Fibroblast of the conjunctiva (primary cell): Measurements from ENCODE around the gene DGUOK.

Experiments used
- DNase-seq: peaks from one replicate; pipeline ENCODE4 v3.0.0-alpha.2; 2010; ENCODE audit warnings: low read depth

The DGUOK gene

DNA sequence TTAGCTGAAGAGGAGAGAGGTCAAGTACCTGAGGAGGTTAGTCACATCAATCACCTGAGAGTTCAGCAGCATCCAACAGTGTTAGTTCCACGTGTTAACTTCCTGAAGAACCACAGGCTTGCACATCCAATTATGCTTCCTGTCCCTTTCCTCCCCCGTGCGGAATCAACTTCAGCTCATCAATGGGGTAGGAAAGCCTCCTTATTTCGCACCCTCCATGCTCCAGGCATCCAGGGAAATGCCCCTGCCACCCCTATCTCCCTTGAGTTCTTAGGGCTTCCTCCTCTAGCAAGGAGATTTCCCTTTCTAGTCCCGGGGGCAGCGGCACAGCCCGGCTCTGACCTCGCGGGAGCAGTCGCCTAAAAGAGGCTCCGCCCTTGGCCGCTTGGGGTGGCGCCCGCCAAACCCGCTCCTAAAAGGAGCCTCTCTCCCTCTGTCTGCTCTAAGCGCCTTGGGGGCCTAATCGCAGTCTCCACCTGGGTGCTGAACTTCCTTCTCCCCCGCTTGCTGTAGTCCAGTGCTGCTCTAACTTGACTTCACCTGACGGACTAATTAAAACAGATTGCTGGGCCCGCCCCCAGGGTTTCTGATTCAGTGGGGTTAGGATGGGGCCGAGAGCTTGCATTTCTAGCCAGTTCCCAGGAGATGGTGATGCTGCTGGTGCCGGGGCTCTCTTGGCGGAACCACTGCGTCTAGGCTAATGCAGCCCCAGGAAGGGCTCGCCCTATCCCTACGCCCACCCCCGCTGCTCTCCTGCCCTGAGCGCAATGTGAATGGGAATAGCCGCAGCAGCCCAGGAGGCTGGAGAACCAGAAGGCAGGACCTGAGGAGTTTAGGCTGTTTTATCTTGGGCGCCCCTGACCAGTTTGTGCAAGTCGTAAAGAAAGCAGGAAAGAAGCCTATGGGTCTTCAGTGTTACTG lies 54.7 kb downstream of the DGUOK start:
- no peak for DNase-seq

DNA sequence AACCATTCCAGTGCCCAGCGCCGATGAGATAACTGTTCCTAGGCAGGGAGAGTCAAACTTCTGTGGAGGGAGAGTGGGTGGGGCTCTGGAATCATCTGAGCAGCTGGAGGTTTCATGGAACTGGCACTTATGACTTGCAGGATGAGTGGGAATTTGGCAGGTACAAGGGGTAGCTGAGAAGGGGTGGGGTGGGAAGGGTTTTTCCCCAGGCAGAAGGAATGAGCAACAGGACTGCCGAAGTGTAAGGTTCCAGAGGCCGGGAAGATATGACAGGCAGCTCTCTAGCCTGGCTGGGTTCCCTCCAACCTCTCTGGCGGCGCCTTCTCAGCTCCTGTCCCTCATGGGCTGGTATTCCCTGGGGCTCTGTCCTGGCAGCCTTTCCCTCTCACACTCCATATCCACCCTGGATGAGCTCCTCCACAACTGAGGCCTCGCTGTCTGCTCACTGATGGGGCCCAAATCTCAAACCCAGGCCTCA lies 55.5 kb downstream of the DGUOK start:
- DNase-seq: no peak

DNA sequence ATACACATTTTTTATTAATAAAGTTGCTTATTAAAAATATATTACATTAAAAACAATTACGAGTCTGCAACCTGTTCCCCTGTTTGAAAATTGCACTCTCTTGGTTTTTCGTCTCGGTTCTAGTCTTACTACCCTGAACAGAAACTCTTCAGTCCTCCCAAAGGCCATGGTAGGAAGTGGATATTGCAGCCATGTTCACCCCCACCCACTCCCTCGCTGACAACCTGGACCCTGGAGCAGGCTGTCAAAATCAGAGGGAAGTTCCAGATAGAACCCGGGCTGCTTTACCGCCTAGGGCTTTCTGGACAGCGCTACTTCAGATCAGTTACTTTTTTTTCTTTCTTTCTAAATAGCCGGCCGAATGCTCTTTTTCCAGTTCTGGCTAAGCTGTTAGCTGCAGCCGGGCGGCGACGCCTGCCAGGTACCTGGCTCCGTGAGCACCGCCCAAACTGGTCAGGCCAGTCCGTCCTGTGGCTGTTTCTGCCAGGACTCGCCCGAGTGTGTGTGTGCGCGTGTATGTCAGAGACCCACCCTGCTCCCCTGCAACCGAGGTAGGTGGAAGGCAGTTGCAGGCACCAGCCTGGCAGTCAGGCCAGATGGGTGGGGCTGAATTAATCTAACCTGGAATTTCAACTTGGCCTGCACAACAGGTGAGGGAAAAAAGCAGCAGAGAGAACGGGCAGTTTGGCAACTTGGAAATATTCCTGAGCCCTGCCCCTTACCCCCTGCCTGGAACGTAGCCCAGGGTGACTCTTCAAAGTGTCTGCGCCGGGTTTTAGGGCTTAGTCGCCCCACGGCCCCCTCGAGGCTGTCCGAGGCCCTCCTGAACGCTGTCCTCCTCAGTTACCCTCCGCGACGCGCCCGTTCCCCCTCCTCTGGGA lies 56.9 kb downstream of the DGUOK start:
- no peak for DNase-seq

DNA sequence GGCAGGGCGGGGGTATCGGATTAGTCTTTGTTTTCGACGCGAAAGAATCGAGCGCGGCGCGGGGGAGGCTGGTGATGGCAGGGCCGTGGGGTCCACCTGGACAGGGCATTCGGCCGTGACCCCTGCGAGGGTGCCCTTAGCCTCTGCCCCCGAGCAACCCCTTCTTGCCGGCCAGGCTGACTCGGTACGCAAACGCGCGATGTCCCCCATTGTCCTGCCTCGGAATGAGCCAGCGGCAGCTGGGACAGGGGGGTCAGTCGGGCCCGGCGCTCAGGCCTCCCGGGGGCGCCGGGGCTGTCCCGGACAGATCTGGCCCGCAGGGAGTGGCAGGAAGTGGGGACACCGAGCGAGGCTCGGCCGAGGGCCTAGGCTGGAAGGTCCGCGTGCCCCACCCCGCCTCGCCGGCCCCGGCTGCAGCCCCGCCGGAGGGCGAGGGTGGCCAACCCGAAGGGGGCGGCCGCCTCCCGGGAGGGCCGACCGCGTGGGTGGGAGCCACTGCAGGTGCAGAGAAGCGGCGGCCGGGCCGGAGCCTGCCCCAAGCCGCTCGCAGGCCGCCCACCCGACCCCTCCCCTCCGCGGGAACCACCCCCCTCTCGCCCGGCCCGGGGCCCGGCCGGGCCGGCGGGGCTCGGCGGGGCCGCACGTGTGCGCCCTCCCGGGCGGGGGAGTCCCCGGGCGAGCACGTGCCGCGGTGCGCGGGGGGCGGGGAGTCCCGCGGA lies 57.7 kb downstream of the DGUOK start, which contains the start of gene TET3:
Gene TET3, plus strand, starts transcription at position 708 of the 719 bp plus-strand sequence. CDS start 1,494 bp downstream, outside the sequence.
- DNase-seq: no peak

DNA sequence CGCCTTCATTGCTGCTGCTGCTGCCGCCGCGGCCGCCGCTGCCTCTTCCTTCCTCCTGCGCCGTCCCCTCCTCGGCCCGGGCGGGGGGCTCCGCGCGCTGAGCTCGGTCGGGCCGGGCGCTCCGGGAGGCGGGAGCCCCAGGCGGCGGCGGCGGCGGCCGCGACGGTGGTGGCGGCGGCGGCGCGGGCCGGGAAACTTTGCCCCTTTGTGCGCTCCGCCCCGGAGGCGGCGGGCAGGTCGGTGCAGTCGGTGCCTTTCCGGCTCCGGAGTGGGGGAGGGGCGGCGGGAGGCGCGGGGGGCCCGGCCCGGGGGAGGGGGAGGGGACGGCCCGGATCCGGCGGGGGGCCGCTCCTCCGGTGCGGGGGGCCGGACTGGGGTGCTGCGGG lies 58.2 kb downstream of the DGUOK start:
- DNase-seq: no peak

DNA sequence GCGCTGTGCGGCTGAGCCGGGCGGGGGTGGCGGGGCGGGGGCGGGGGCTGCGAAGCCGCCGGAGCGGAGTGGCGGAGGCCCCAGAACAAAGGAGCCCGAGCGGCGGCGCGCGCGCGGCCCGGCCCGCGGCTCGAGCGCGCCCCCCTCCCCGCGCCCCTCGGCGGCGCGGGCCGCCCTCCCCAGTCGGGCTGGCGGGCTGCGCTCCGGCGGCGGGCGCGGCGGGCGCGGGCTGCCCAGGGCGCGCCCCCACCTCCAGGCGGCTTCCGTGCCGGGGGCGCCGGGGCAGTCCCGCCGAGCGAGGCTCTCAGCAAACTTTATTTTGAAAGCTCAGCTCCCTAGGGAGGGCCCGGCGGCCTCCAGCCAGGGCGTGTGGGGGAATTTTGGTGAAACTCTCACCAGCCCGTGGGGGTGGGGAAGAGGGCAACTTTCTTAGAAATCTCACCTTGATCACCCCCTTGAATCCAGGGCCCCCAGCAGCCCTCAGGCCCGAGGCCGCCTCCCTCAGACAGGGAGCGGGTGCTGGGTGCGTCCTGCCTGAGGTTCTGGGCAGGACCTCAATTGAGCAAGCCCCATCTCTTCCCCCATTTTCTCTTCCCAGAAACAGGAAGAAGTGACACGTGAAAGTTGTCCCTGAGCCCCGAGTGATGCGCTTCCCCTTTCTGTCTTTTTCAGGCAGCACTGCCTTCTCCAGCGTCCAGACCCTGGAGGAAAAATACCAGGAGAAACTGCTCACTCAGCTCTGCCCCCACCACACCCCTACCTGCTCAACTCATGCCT lies 58.8 kb downstream of the DGUOK start:
- no peak for DNase-seq

DNA sequence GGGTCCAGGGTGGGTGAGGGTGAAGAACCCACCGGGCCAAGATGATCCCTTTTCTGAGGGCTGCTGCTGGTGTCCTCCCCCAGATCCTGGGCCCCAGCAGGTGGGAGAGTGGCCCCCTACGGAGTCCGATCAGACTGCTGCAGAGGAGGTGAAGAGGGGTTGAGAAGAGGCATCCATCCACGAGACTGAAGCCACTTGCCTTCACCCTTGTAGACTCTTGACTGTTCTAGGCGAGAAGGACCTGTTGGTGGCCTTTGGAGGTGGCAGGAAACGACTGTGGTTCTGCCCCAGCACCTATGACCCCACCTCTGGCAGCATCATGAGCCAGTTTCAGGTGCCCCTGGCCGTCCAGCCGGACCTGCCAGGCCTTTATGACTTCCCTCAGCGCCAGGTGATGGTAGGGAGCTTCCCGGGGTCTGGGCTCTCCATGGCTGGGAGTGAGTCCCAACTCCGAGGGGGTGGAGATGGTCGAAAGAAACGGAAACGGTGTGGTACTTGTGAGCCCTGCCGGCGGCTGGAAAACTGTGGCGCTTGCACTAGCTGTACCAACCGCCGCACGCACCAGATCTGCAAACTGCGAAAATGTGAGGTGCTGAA lies 59.5 kb downstream of the DGUOK start:
- no peak for DNase-seq

DNA sequence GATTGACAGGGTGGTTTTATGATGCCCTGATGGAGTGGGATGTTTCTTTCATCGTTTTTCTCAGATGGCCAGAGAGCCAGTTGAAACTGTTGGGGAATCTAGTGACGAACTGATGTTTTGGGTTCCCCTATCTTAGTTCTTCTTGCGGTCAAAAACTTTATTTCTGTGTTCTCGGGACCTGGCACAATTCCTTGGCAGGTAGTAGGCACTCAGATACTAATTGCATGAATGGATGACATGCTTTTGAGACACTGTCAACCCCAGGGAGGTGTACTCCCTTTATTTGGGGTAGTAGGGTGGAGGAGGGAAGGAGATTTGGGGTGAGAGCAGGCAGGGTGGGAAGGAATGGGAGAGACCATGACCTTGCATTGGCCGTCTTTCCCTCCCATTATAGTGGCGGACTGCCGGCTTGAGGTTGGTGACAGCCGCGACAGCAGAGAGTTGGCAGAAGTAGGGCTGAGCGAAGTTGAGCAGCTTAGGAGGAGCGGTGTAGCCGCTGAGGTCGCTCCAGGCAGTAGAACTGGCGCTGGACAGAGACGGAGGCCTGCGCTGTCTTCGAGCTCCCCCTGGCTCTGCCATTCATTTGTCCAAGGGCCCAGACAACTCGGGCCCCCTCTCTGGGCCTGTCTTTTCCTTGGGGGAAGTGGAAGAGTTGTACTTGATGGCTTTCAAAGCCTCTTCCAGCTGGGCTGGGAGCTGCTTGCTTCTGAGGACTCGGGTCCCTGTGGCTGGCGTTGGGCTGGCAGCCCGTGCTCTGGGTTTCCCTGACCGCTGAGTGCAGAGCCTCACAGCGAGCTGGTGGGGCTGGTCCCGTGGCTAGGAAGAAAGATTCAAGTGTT lies 60.6 kb downstream of the DGUOK start:
- no peak for DNase-seq

DNA sequence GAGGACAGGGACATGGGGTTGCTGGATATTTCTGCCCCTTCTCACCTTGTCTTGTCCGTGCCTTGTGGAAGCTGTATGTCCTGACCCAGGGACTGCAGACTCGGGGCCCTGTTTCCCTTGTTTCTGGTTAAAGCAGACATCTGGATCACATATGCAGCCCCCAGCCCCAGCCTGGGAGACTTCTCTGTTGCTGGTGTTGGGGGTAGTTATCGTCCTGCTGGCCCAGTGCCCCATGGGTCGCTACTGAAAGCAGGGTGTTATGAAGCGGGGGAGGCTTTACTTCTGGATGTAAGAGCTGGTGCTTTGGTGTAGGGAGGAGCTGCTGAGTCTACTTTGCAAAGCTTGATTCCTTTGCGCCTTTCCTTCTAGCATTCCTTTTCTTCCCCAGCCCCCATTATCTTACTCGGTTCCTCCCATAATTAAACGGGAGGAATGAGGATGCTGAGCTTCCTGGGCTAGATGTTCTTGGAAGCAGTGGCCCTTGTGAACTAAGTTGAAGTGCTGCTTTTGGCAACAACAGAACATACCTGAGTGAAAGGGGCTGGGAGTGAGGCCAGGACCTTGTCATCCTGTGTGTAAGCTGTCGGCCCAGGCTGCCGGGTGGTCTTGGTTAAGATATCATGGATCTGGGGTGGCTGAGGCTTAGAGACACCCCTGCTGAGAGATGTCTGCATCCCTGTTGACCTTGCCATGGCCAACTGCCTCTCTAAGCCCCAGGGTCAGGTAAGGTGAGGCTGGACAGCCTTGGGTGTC lies 61.4 kb downstream of the DGUOK start:
- DNase-seq: no peak

DNA sequence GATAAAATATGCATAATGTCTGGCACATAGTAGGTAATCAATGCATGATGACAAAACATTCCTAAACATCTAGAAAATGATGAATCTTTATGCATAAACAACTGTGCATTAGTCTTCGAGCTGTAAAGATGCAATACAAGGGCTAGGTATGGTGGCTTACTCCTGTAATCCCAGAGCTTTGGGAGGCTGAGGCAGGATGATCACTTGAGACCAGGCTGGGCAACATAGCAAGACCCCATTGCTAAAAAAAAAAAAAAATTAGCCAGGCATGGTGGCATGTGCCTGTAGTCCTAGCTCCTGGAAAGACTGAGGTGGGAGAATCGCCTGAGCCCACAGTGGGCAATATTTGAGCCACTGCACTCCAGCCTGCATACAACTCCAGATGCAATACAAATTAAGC lies 63.3 kb downstream of the DGUOK start:
- DNase-seq: no peak

DNA sequence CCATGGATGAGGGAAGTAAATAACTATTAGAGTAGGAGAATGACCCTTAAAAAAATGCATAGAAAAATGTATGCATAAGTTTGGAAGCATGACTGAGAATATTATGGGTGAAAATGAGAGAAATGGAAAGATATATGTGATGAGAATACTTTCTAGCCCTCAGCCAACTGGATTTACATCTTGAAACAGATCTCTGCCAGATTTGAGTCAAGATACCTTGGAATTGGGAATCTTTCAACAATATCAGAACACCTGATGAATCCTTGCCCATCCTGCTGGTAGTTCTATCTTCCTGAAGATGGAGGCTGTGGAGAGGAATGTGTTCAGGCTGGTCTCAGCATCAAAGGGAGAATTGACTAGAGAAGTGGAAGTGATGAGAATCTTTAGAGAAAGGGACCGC lies 63.9 kb downstream of the DGUOK start:
- no peak for DNase-seq

DNA sequence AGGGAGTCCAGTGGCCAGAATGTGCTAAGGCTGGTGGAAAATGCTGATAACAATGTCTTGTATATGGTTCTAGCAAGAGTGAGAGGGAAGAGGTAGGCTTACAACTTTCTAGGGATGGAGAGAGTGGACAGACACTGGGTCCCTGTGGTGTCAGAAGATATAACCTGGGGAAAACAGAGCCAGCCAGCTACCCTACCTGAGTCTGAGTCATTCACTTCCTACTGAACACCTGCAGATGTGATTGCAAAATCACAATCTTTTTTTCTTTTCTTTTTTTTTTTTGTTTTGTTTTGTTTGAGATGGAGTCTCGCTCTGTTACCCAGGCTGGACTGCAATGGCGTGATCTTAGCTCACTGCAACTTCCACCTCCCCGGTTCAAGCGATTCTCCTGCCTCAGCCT lies 65.4 kb downstream of the DGUOK start:
- DNase-seq: no peak

DNA sequence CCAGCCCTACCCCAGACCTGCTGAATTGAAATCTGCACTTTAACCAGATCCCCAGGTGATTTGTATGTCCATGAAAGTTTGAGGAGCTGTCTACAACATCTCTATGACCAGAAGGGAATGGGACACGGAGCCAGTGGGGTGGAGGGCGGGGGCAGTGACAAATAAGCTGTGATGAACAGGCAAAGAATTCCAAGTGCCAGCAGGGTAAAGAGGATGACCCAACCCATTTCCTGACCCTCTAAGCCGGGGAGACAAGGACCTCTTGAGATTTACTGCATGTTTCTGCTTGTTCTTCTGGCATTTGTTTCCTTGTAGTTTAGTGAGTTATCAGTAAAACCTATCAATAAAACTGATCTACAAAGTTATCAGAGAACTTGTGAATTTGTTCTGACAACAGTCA lies 66.7 kb downstream of the DGUOK start:
- no peak for DNase-seq

DNA sequence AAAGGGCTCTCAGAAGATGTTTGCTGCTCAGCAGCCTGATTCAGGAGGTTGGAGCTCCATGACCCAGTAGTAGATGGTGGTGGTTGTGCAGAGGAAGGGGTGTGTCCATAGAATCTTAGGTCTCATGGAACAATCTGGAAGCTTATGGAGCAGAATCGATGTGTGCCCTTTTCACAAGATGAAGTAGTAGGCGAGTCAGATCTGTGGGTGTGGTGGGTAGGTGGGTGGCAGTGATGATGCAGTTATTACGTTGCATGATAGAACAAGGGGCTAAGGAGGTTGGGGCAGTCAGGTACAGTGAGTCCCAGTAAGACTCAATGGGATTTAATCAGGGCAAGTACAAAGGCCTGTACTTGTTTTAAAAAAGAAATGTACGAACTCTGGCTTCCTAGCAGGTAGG lies 67.1 kb downstream of the DGUOK start:
- DNase-seq: no peak

DNA sequence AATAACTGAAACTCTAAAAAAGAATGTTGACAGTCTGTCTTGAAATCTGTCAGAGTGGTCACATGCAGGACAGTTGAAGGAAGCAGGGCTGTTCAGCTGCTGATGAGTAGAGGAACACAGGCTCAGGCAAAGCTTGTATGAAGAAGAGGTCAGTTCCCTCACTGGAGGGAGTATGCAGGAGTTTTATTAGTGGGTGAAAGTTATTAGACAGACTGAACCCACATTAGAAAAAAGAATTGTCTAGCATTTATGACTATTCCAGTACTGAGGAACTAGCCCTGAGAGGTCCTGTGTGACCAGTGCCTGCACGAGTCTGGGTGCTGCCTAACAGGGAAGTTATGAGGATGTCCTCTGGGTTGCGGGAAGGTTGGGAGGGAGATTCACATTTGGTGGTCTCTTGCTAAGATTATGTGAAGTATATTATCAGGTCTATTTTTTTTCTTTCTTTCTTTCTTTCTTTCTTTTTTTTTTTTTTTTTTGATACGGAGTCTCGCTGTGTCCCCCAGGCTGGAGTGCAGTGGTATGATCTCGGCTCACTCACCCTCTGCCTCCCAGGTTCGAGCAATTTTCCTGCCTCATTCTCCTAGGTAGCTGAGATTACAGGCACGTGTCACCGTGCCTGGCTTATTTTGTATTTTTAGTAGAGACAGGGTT lies 67.6 kb downstream of the DGUOK start:
- DNase-seq: no peak

DNA sequence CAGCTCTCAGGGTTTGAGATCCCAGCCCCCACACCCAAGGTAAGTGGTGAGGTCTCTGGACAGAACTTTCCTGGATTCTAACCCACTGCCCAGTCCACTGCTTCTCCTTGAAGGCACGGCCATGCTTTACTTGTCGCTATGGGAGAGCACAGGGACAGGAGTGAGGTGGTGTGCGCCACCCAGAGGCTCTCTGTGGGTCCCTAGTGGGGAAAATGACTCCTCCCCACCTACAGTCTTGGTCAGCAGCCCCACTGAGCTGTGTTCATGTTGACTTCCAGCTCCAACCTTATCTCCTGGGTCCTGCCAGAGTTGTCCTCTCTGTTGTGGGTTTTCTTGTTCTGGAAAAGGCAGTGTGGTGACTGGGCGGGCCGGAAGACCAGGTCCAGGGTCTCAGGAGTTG lies 69.1 kb downstream of the DGUOK start:
- DNase-seq: no peak

DNA sequence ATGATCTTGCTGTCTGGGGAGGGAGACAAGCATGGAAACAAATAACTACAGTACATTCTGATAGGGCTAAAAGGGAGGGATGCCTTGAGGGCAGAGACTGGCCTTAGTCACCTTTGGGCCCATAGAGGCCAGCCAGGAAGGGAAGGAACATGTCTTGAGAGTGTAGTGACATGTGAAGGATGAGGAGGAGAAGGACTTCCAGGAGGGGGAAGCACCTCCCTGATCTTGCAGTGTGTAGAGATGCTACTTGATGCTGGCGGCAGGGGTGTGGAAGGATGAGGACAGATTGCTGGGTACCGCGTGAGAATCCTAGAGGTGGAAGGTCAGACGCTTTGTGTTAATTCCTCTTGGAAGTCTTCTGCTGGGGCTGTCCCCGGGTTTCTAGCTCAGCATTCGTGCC lies 71.1 kb downstream of the DGUOK start:
- no peak for DNase-seq

DNA sequence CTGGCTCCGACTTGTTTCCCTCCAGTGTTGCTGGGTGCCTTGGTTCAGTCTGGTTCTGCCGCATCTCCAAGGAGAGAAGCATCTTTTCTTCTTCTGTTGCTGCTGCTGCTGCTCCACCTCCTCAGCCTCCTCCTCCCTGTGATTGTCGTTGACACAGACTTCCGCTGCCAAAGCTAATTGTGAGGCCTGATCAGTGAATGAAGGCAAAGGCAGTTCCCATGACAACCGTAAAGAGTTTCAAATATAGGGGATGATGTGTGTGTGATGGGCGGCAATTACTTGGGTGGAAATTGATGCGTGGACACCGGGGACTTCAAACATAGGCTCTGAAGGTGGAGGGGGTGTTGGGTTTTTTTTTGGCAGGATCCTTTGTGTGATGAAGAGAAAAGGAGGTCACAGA lies 71.8 kb downstream of the DGUOK start:
- no peak for DNase-seq

DNA sequence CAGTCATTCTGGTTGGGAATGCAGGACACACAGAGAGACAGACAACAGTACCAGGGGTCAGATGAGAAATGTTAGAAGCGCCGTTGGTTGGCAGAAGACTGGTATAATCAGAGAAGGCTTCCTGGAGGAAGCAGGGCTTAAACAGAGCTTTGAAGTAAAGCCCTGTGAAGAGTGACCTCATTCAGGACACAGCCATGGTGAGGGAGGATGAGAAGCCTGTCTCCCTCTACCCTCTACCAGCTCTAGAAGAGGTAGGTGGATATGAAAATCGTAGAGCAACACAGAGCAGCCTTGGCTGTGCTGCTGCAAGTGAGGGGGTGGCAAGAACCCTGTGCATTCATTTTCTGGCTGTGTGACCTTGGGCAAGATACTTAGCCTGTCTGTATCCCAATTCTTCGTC lies 72.3 kb downstream of the DGUOK start:
- DNase-seq: no peak
